RWPE1 (cell line): ENCODE results near the gene FAM98C.
"Not testable (repeated sequence)": the region's sequence is repeated elsewhere in the genome, so short reads cannot be mapped to it uniquely, and the experiment has no call there.

ENCODE experiments used
- CTCF ChIA-PET: fragments of 350-600 bp; sonication (Branson Sonifier 250); formaldehyde crosslinking; extraction: SDS; loops from one replicate; lab custom pipeline; 2021; lab: Yijun Ruan, JAX
- POLR2A ChIA-PET: fragments of 400-600 bp; formaldehyde crosslinking; extraction: SDS; loops from one replicate; lab custom pipeline; 2020; ENCODE audit warnings: antibody characterized with exemption; ENCODE audit not compliant: low non-redundant PET; lab: Yijun Ruan, JAX
- DNase-seq: peaks from one replicate; pipeline ENCODE4 v3.0.0; 2012; ENCODE audit warnings: low spot score
- H3K27ac ChIP-seq: fragments of 450-650 bp; 2 replicates; pipeline ENCODE4 v1.5.1; 2017
- TF ChIP-seq, protein P1 (sequence below): fragments of 450-650 bp; conservative IDR thresholded peaks from 2 replicates; pipeline ENCODE4 v1.5.1; 2017; ENCODE audit warnings: low read depth, mild to moderate bottlenecking

FAM98C gene

DNA sequence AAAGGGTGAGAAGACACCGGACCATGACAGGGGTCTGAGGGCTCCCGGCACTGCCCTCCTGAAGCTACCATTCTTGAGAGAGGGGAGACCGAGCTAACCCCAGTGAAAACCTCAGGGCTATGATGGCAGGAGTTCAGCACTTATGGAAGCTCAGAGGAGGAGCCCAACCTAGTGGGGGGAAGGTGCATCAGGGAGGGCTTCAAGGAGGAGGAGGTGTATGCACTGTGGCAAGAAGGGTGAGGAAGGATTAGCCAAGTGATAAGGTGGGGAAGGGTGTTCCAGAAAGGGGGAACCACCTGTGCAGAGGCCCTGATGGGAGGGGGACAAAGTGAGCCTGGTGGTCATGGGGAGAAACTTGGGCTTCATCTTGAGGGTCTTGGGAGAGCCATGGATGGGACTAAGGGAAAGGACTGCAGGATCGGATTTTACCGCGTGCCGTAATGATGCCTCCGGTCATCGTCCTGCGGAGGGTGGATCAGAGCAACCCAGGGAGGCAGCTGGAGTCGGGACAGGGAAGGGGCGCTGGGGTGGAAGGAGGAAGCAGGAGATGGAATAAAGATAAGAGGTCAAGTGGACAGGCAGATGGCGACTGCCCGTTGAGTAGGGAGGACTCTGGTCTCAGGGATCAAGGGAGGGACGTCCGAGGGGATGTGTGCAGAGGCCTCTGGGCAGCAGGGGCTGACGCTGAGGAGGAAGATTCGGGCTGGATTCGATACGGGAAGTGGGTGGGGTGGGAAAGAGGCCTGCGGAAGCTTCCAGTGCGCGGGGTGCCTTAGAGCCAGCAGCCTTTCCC lies 41.9 kb upstream of the FAM98C start:
- POLR2A ChIA-PET = no interaction called here
- TF ChIP-seq, protein P1, sequence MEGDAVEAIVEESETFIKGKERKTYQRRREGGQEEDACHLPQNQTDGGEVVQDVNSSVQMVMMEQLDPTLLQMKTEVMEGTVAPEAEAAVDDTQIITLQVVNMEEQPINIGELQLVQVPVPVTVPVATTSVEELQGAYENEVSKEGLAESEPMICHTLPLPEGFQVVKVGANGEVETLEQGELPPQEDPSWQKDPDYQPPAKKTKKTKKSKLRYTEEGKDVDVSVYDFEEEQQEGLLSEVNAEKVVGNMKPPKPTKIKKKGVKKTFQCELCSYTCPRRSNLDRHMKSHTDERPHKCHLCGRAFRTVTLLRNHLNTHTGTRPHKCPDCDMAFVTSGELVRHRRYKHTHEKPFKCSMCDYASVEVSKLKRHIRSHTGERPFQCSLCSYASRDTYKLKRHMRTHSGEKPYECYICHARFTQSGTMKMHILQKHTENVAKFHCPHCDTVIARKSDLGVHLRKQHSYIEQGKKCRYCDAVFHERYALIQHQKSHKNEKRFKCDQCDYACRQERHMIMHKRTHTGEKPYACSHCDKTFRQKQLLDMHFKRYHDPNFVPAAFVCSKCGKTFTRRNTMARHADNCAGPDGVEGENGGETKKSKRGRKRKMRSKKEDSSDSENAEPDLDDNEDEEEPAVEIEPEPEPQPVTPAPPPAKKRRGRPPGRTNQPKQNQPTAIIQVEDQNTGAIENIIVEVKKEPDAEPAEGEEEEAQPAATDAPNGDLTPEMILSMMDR = no peak
- DNase-seq = no peak
- CTCF ChIA-PET = interaction anchor here (0.9 to 1.1 kb wide), 2 partner anchors 19 to 127 kb away, joined by 4 to 5 read pairs; no protein-coding TSS in a partner anchor
- H3K27ac ChIP-seq = peak overlapping the region; percentile 84

GRCh38 chr19:38361633-38362075 lies 41.2 kb upstream of the FAM98C start:
- POLR2A ChIA-PET = no interaction called here
- CTCF ChIA-PET = interaction anchor here (0.9 to 1.1 kb wide), 3 partner anchors 19 to 127 kb away, joined by 4 to 5 read pairs (median 4); partner anchors contain the start of gene FAM98C
- peak overlapping the region; percentile 84 for H3K27ac ChIP-seq
- TF ChIP-seq, protein P1 = no peak
- DNase-seq = peak; percentile 88

GRCh38 chr19:38362076-38362945 lies 40.6 kb upstream of the FAM98C start:
- TF ChIP-seq, protein P1 = no peak
- peak; percentile 77 for DNase-seq
- peak overlapping the region; percentile 84 for H3K27ac ChIP-seq
- POLR2A ChIA-PET = no interaction called here
- CTCF ChIA-PET = interaction anchor here (0.8 to 1.1 kb wide), 3 partner anchors 26 to 128 kb away, joined by 3 to 5 read pairs (median 4); partner anchors contain the start of genes CATSPERG and FAM98C

DNA sequence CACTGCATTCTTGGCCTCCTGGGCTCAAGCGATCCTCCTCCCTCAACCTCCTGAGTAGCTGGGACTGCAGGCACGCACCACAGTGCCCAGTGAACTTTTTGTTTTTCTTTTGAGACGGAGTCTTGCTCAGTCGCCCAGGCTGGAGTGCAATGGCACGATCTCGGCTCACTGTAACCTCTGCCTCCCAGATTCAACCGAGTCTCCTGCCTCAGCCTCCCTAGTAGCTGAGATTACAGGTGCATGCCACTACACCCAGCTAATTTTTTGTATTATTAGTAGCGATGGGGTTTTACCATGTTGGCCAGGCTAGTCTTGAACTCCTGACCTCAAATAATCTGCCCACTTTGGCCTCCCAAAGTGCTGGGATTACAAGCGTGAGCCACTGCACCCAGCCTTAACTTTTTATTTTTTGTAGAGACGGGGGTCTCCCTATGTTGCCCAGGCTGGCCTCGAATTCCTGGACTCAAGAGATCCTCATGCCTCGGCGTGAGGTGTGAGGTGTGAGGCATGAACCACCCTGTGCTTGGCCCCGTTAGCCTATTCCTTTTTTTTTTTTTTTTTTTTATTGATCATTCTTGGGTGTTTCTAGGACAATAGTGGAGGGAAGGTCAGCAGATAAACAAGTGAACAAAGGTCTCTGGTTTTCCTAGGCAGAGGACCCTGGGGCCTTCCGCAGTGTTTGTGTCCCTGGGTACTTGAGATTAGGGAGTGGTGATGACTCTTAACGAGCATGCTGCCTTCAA lies 39.8 kb upstream of the FAM98C start:
- DNase-seq, POLR2A ChIA-PET: not testable (repeated sequence)
- H3K27ac ChIP-seq = peak overlapping the region; percentile 84
- CTCF ChIA-PET = interaction anchor here (0.8 kb wide), 1 partner anchor 27 kb away, joined by 3 read pairs; the partner anchor contains the start of gene CATSPERG

DNA sequence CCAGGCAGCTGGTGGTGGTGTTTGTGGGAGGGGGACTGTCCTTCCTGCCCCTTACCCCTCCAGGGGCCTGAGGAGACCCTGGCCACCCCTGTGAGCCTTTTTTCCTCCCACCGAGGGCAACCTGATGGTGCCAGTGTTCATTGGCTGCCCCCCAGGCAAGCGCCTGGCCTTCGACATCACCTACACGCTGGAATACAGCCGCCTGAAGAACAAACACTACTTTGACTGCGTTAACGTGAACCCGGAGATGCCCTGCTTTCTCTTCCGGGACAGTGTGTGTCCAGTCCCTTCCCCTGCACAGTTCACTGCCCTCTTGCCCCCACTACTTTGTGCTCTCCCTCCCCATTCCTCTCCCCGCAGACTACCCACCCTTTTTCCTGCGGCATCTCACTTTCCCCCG lies 35.9 kb upstream of the FAM98C start:
- DNase-seq = no peak
- TF ChIP-seq, protein P1 = no peak
- ChIA-PET POLR2A (no interaction called here), CTCF (interaction anchor here (0.7 kb wide), 1 partner anchor 224 kb away, joined by 3 read pairs; no protein-coding TSS in a partner anchor)
- no peak overlapping the region for H3K27ac ChIP-seq

DNA sequence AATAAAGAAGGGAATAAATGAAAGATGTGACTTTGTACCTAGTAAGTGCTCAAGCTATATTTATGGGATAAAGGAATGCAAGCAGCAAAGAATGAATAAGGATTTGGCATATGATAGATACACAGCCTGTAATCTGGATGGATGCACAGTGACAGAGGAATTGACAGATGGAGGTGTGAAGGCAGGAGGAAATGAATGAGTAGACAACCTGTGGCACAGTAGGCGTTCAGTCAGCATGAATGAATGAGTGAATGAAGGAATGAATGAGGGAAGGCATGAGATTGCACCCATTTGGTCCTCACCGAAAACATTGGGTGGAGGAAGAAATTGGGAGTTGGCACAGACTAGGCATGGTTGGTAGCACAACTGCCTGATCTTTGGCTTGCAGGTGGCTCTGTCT lies 33.3 kb upstream of the FAM98C start:
- no peak for DNase-seq
- POLR2A ChIA-PET = no interaction called here
- CTCF ChIA-PET = interaction anchor here (0.6 kb wide), 1 partner anchor 886 kb away, joined by 3 read pairs; no protein-coding TSS in a partner anchor
- no peak overlapping the region for H3K27ac ChIP-seq
- TF ChIP-seq, protein P1 = no peak
